Adrenal gland (tissue), 12 donors: ENCODE results near the gene RAP1A. TPM values are rescaled to one million over a fixed set of nuclear protein-coding genes. Genes with fewer than 3 reads are reported as not detected.
A peak's percentile ranks its signal among the peaks of the same experiment; 100 is the strongest.

Experiments
- DNase-seq, 7 donors: peaks; one replicate each; pipeline ENCODE4 v3.0.0-alpha.2; 2019 to 2020
- H3K27ac ChIP-seq, 5 donors: fragments of 200-600 bp; sonication (generic) in 4 of 5; 1 replicate in 3 of 5; 2 replicates in 2 of 5; pipeline versions ENCODE4 v1.5.1 to v1.8.0; 2016 to 2020; ENCODE audit warnings: mild to moderate bottlenecking in 1 of 5
- H3K27me3 ChIP-seq: fragments of 200-600 bp; 2 replicates; pipeline ENCODE4 v1.8.0; 2021
- H3K36me3 ChIP-seq, 2 donors: fragments of 200-600 bp; replicated peaks in 1 of 2; 1 replicate in 1 of 2; 2 replicates in 1 of 2; pipeline versions ENCODE4 v1.5.1 to v1.8.0; 2018 to 2022
- H3K4me1 ChIP-seq, 2 donors: fragments of 200-600 bp; replicated peaks in 1 of 2; 1 replicate in 1 of 2; 2 replicates in 1 of 2; pipeline versions ENCODE4 v1.5.1 to v1.8.0; 2018 to 2021
- H3K4me3 ChIP-seq, 4 donors: fragments of 200-600 bp; sonication (generic) in 3 of 4; one replicate each; pipeline ENCODE4 v1.5.1; 2016 to 2018
- H3K9me3 ChIP-seq, 3 donors: fragments of 200-600 bp; sonication (generic) in 1 of 3; replicated peaks in 1 of 3; 1 replicate in 2 of 3; 2 replicates in 1 of 3; pipeline versions ENCODE4 v1.5.1 to v1.8.0; 2016 to 2021
- POLR2A ChIP-seq, 2 donors: fragments of 450-650 bp; IDR thresholded peaks; one replicate each; pipeline ENCODE4 v1.6.1; 2017; ENCODE audit warnings: antibody characterized with exemption in 2 of 2, mild to moderate bottlenecking in 2 of 2, moderate library complexity in 1 of 2
- WGBS, 4 donors: extraction: QIAGEN DNeasy Blood & Tissue Kit in 2 of 4; methylation state at CpG; one replicate each; pipeline versions ENCODE4 v1.1.5 to v1.1.7; 2013 to 2017; 5-methylcytosine and 5-hydroxymethylcytosine counted together
- intact Hi-C, 2 donors: fragments of 100-400 bp; cut with DNase I; formaldehyde crosslinking; loops; one replicate each; pipeline versions ENCODE4 v1.14.1 to v1.15.0; 2022 to 2023
- polyA plus RNA-seq, 3 donors: library from polyadenylated mRNA; stranded (reverse); fragments of 200-250 nt in 2 of 3; fragments of 350-450 nt in 1 of 3; fragmentation: Illumina TruSeq in 1 of 3; extraction: RNeasy Lipid Tissue Mini Kit (QIAGEN cat#74804) in 1 of 3; gene quantifications; one replicate each; pipeline ENCODE4 v1.2.3, GENCODE V29; 2013 to 2014
- total RNA-seq, 9 donors: library from RNA; depleted of rRNA in 4 of 9; stranded (reverse); fragments of >200 nt in 4 of 9; fragments of 120-200 nt in 1 of 9; fragmentation: NEBNext Ultra II Directional in 1 of 9; extraction: Animal tissue kit (Norgen Biotek cat#: 25700) in 1 of 9; gene quantifications; one replicate each; pipeline versions ENCODE4 v1.1.0 to v1.2.4, GENCODE V29; 2013 to 2023
- TF ChIP-seq, protein P1 (sequence below), 6 experiments: fragments of 450-650 bp in 4 of 6; fragments of 200-600 bp in 2 of 6; sonication (generic) in 1 of 6; IDR thresholded peaks; 1 replicate in 5 of 6; 2 replicates in 1 of 6; pipeline versions ENCODE4 v1.5.1 to v1.8.0; 2016 to 2021; ENCODE audit warnings: antibody characterized with exemption in 6 of 6, mild to moderate bottlenecking in 2 of 6, moderate library complexity in 1 of 6
- donor health status: healthy with polysubstance abuse.
- donor health status: Bipolar disorder and iron deficiency.
- donor health status: DM: yes; HTN: yes; CAD: no.
- donor health status: DM: no; HTN: no; CAD: no.
- donor health status: DM: no; HTN: no; CAD: no.
- donor health status: DM: yes; HTN: yes; CAD: no.

RAP1A gene
- total and polyA plus RNA-seq, 12 donors = 23.1 to 157 (median 60.2) TPM

DNA sequence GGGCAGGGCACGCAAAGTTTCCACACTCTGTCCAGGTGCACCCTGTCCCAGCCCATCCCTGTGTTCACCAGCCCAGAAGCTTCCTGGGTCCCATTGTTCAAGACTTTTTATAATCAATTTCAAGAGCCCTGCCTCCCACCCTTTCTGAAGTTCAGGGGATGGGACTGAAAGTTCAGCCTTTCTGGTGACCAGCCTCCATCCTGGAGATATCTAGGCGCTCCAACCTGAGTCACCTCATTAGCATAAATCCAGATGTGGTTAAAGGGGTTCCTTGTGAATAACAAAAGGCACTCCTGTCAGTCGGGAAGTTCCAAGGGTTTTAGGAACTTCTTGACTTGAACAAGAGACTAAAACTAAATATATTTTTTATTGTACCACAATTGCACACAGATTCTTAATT, 48.4 kb upstream of the RAP1A start:
- no peaks in the 10 kb centered on the region for H3K9me3 ChIP-seq
- H3K27ac ChIP-seq = no peak overlapping the region
- H3K4me1 ChIP-seq = peaks cover 0 to 10% of the 10 kb centered on the region in 2 donors
- intact Hi-C loops = no loop called here
- no peak overlapping the region for H3K4me3 ChIP-seq
- TF ChIP-seq POLR2A (IDR thresholded peaks at IDR 0.05) = no peak
- TF ChIP-seq, protein P1, sequence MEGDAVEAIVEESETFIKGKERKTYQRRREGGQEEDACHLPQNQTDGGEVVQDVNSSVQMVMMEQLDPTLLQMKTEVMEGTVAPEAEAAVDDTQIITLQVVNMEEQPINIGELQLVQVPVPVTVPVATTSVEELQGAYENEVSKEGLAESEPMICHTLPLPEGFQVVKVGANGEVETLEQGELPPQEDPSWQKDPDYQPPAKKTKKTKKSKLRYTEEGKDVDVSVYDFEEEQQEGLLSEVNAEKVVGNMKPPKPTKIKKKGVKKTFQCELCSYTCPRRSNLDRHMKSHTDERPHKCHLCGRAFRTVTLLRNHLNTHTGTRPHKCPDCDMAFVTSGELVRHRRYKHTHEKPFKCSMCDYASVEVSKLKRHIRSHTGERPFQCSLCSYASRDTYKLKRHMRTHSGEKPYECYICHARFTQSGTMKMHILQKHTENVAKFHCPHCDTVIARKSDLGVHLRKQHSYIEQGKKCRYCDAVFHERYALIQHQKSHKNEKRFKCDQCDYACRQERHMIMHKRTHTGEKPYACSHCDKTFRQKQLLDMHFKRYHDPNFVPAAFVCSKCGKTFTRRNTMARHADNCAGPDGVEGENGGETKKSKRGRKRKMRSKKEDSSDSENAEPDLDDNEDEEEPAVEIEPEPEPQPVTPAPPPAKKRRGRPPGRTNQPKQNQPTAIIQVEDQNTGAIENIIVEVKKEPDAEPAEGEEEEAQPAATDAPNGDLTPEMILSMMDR (IDR thresholded peaks at IDR 0.05) = no peak
- WGBS, 4 donors = 86 to 91% (median 89%) methylated on average over 3 of the region's 3 CpGs
- H3K27me3 ChIP-seq = no peaks in the 10 kb centered on the region
- no peaks in the 10 kb centered on the region for H3K36me3 ChIP-seq
- no peak for DNase-seq

DNA sequence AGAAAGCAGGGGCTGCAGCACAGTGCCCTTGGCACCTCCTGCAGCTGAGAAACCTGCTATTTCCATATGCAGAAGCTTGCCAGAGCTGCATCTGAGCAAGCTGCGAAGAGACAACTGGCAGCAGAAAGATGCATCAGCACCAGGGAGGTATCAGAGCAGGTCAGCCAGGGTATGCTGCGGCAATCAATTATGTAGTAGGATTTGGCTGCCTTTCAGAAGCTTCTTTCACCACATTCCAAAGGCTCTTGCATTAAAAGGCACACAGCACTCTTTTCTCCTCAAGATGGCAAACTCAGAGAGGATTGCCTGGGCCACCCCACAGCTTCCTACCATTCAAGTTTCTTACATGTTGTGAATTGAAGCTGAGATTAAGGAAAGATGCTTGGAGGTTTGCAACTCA, 47.6 kb upstream of the RAP1A start:
- Histone ChIP-seq H3K9me3 (no peaks in the 10 kb centered on the region), H3K4me3 (no peak overlapping the region), H3K27ac (no peak overlapping the region), H3K4me1 (peaks cover 0 to 10% of the 10 kb centered on the region in 2 donors), H3K27me3 (no peaks in the 10 kb centered on the region), H3K36me3 (no peaks in the 10 kb centered on the region)
- DNase-seq = peak; percentile 24 to 69 (median 63)
- TF ChIP-seq POLR2A (IDR thresholded peaks at IDR 0.05) = no peak
- TF ChIP-seq, protein P1 (IDR thresholded peaks at IDR 0.05) = no peak
- intact Hi-C loops = no loop called here
- 8 to 30% (median 22%) methylated on average over 2 of the region's 2 CpGs; no CpG with 5 or more reads in 1 of the 4 donors for WGBS, 4 donors

DNA sequence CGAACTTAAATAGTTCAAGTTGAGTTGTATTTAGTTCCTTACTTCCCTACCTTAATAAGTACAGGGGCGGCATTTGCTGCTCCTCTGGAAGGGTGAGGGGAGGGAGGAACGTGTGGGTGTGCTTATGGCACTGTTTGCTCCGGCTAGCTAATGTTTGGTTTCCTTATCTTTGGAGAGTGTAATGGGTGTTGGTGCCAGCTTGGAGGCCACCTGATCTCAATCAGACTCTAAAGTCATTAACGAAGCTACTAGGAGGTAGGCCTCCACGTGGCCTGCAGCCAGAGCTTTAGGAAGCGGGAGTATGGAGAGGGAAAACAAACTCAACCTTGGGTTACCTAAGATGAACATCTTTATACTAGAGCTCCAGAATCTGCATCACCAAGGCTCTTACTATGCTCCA, 43.0 kb upstream of the RAP1A start:
- TF ChIP-seq, protein P1 (IDR thresholded peaks at IDR 0.05) = no peak
- no peak for TF ChIP-seq POLR2A (IDR thresholded peaks at IDR 0.05)
- Histone ChIP-seq H3K9me3 (no peaks in the 10 kb centered on the region), H3K27me3 (no peaks in the 10 kb centered on the region), H3K27ac (no peak overlapping the region), H3K4me3 (no peak overlapping the region), H3K36me3 (no peaks in the 10 kb centered on the region), H3K4me1 (peaks cover 0 to 7% of the 10 kb centered on the region in 2 donors)
- DNase-seq = no peak
- 74 to 87% (median 83%) methylated on average over 7 of the region's 7 CpGs for WGBS, 4 donors
- intact Hi-C loops = no loop called here

DNA sequence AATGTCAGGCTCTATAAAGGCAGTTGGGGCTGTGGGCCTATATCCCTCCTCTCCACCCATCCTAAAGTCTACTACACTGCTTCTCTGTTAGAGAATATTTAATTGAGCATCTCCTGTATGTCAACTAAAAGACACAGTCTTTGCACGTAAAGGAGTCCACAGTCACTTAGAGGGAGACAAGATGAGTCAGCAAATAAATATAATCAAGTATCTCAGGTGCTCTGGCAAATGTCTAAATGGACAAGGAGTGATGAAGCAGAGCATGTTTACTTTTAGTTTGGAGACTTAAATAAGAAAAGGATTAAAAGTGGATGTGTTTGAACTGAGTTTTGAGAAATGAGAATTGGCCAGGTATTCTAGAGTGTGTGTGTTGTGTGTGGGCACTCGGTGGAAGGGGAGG, 41.8 kb upstream of the RAP1A start:
- WGBS, 4 donors = 79 to 94% (median 91%) methylated on average over 2 of the region's 2 CpGs
- H3K27me3 ChIP-seq = no peaks in the 10 kb centered on the region
- intact Hi-C loops = no loop called here
- no peak overlapping the region for H3K4me3 ChIP-seq
- no peak for DNase-seq
- TF ChIP-seq, protein P1 (IDR thresholded peaks at IDR 0.05) = no peak
- no peak for TF ChIP-seq POLR2A (IDR thresholded peaks at IDR 0.05)
- H3K36me3 ChIP-seq = no peaks in the 10 kb centered on the region
- peaks cover 0 to 3% of the 10 kb centered on the region in 2 donors for H3K4me1 ChIP-seq
- H3K9me3 ChIP-seq = no peaks in the 10 kb centered on the region
- H3K27ac ChIP-seq = no peak overlapping the region
